ENCODE measurements around the gene SETBP1.

Gene SETBP1

DNA sequence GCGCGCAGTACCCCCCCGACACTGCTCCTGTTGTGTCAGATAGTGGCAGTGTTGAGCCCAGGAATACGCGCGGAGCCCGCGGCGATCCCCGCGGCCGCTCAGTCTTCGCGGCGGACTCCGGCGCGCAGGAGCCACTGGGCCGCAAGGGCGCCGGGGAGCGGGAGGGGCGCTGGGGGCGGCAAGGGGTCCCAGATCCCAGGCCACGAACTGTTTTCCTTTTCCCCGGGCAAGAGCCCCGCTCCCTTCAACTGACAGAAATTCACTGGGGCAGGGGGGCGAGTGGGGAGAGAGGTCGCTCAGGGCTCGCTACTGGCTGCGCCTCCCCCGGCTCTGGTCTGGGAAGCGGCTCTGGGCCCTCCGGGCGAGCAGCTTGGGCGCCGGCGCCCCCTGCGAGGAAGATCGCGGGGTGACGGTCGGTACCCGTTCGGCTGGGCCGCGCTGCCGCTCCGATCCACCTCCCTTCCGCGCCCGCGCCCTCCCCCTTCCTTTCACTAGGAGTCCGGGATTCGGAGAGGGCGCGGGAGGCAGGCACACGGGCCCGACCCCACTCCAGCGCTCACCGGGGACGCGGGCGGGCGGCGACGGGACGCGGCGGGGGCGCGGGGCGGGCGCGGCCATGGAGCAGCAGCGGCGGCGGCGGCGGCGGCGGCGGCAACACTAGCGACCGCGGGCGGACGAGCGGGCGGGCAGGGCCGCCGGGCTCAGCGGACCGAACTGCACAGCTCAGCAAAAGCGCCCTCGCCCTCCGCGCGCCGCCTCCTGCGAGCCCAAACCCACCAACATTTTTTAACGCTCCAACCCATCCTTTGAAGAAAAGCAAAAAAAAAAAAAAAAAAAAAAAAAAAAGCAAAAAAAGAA is 1.4 kb upstream of the SETBP1 start:
- DNase-seq (ENCODE audit: low spot score): peak; percentile 81

- DNase-seq (ENCODE audit: low spot score): peak; percentile 38
Observed at GRCh38 chr18:44679914-44680272, 795 bp upstream of the SETBP1 start.

DNA sequence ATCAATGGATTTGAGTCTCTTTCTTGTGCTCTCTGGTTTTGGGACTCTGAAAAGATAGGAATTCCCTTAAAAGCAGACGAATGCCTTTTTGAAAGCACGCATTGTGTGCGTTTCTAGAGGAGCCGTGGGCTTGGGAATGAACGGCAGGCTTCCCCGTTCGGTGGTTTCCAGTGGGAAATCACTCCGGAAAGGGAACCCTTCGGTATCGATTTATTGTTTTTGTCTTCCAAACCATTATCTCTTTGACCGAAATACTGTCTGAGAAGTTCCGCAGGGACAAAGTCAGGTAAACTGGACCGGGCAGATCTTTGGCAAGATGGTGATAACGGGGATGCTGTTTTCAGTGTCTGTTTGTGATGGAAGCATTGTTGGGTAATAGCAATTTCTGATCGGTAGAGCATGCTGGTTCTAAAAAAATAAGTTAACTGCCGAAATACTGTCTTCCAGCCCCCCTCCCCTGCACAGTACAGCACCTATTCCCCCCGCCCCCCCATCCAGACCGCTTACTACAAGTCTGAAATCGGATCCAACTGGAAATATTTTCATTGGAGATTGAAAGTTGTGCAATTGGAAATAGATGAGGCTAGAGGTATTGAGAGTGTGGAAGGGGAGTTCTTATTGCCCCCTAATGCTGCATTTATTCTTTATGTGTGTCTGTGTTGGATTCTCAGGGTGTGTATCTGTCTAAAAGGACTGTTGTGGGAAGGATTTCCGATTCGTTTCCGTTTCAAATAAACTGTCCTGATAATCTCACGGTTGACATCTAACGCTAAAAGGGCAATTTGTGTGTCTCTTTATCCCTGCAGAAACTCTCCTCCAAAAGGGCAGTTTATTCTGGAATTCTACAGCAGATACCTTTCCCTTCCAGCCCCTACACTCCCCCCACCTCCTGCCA is 635 bp downstream of the SETBP1 start:
- no peak for DNase-seq (ENCODE audit: low spot score)

DNA sequence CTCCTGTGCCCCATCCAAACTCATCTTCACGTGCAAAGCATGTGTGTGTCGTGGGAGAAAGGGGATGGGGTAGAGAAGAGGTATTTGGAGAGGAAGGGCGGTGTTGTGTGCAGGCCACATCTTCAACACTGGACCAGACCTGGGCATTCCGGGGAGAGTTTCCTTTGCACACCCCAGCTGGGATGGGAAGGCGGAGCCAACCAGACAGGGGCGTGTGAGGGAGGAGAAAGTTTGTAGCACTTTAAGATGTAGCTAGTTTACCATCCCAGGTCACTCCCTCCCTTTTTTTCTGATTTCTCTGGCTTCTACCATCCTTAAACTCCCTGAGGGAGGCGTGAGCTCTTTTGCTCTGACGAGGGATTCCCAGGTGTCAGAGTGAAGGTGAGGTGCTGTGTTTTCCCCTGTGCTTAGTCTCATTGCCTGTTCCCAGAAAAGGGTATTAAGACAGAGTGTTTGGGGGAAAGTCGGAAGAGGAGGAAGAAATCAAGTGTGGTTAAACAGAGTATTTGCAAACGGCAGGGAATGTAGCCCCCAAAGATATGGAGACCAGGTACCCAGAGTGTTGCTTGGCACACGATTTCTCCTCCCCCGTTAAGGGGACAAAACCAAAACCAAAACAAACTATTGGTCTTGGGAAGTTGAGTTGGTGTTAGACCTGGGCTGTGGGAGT is 1.6 kb downstream of the SETBP1 start:
- DNase-seq (ENCODE audit: low spot score): no peak

- no peak for DNase-seq (ENCODE audit: low spot score)
Observed at GRCh38 chr18:44682871-44683221, 2.2 kb downstream of the SETBP1 start.

GRCh38 chr18:44683556-44683955 is 2.9 kb downstream of the SETBP1 start:
- no peak for DNase-seq (ENCODE audit: low spot score)

DNA sequence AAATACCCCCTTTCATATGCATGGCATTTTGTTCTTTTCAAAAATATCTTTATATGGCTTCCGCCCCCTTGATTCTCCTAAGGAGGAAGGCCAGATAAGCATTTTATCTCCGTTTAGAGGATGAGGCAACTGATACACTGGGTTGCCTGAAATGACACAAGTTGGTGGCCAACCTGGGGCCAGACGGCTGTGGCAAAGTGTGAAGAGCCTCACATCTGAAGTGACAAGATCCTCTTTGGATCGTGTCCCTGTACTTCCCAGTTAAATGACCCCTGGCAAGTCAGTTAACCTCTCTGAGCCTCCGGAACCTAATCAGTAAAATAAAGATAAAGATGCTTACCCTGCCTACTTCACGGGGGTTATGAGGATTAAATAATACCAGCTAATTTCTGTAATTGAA is 4.6 kb downstream of the SETBP1 start:
- no peak for DNase-seq (ENCODE audit: low spot score)

DNA sequence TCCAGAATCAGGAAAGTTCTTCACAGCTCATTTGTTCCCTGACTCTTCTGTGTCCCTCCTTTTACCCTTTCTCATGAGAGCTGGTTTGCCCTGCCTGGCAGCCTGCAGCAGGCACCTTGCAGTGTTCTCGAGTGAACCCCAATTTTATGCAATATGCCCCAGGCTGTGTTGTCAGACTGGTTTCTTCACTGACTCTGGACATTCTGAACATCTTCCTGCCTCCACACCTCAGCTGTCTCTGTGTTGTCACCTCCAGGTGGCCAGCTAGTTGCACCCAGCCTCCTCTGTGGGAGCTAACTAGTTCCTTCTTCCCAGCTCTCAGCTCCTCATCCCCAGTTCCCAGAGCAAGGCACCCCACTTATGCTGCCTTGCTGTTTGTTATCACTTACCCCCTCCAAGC is 5.5 kb downstream of the SETBP1 start:
- DNase-seq (ENCODE audit: low spot score): no peak

- peak; percentile 25 for DNase-seq (ENCODE audit: low spot score)
Observed at GRCh38 chr18:44687421-44687820, 6.7 kb downstream of the SETBP1 start.

DNA sequence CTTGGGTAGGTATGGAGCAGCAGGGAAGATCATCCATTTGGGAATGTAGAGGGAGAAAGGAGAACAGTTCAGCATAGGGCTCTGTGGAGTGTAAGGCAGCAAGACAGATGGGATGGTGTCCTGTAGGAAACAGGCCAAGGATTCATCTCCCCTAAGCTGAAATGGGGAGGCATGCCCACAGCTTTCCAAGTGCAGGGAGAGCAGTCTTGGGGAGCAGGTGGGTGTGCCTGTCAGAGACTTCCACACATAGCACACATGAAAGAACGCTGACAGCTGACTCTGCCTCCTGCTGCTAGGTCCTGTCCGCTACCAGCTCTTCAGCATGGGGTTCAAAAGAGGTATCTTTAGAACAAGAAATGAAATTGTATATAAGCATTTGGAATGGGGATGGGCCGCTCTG is 9.0 kb downstream of the SETBP1 start:
- DNase-seq (ENCODE audit: low spot score): no peak

DNA sequence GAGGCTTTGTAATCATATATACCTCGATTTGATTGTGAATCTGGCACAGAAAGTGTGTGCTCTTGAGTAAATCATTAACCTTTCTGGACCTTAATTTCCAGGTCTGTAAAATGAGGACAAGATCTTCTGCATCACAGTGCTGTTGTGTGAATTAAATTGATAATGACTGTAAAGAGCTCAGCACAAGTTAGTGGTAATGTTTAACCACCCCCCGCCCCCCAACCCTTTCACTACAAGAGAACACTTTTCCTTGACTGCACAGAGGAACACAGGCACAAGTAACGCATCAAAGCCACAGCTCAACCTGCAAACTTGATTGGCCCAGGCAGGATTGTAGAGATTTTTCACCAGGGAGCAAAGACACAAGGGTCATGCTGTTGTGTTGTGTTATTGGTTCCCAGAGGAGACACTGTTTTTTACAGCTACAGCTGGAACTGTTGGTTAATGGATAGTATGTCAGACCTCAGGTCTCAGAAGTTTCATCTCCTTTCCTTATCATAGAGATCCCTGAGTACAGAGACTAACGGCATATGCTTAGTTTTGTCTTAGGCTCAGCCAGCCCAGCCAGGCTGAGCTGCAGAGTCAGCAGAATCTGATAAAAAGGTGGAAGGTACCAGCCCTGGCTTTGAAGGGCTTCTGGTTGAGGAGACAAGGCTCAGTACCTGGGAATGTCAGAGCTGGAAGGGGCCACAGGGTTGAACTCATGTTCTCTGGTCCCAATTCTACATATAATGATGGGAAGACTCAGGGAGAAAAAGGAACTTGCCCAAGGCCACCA is 10.6 kb downstream of the SETBP1 start:
- DNase-seq (ENCODE audit: low spot score): no peak

DNA sequence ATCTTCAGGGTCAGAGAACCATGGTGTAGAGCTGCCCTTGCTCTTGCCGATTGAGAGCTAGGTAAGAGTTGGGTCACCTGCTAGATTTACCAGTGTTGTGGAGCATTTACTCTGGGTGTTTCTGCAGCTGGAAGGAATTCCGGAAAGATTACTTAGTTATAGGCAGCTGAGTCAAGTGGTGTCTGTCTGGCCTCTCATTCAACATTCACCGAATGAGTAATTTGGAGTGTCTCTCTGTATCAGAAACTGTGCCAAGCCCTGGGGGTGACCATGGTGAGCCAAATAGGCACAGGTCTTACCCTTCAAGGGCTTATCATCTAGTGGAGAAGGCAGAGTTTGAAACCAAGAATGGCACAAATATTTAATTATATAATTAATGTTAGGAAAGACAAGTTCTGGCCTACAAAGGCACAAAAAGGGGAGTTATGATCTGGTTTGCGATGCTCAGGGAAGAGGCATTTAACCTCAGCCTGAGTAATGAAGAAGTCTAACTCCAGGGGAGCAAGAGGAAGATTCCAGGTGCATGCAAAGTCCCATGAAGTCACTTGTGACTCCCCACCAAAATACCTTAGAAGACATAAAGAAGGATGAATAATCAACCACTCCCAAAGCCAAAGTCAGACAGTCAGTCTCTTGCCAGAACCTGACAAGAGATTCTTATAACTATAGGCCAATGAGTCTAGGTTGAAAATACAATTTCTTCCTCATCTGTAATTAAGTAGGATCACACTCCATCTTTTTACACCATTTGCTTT is 12.5 kb downstream of the SETBP1 start:
- no peak for DNase-seq (ENCODE audit: low spot score)

DNA sequence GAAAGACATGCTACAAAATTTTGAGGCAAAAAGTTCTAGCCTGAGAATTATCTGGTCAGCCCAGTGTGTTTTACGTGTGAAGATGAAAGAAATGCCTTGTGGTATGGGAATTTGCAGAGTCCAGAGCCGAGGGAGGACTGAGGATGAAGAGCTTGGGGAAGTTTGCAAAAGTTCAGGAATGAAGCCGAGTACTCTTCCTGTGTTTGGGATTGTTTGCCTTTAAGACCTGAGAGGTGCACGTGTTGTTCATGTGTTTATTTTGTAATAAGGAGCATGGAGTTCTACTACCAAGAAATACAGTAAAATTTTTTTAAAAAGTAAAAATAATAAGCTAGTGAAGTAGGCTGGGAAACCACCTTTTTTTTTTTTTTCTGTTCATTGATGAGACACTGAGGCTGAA is 14.8 kb downstream of the SETBP1 start:
- DNase-seq (ENCODE audit: low spot score): no peak

DNA sequence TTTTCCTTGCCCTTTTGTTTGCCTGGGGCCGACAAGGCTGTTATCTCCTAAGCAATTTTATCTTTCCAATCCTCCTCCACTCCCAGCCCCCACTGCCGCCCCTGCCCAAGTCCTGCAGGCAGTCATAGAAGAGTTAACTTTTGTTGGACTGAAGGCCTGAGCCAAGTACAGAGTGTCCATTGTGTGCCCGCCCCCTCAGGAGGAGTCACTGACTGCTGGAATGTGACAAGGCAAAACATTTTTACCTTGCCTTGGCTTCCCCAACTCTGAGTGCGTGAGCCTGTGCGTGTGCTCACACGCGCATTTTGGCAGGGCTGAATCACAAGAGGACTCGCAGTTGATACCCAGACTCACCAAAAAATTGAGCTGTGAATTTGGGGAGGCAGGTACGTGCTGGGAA is 16.2 kb downstream of the SETBP1 start:
- no peak for DNase-seq (ENCODE audit: low spot score)

DNA sequence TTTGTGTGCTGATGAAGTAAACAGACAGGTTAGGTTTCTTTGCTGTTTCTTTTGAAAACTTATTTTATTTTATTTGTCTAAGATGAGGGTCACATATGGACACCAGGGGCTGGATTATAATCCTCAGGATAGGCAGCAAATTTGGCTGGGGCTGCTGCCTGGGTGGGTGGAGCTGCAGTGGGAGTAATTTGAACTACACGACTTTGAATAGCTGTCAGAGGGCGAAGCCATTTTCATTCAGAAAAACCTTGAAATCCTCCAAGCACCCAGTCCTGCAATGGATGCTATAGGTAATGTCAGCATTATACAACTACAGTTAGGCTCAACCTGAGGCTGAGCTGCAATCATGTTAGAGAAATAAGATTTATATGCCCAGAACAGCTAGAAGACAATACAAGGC is 16.6 kb downstream of the SETBP1 start:
- no peak for DNase-seq (ENCODE audit: low spot score)

DNA sequence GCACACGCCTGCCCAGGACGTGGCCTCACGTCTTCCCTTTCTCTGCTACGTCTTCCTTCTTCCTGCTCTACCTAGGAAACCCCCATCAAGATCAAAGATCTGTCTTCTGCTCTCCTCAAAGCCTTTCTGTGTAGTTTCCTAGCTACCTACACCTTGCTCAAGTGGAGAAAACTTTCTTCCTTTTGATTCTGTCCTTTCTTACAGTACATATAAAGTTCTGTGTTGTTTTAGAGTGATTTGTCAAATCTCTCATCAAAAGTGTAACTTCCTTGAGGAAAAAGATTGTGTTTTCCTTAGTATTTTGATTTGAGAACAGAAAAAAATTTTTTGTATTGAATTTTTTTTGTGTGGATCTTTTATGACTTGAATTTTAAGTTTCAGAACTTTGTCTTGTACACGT is 17.8 kb downstream of the SETBP1 start:
- DNase-seq (ENCODE audit: low spot score): no peak

GRCh38 chr18:44699572-44700261 is 19.0 kb downstream of the SETBP1 start:
- no peak for DNase-seq (ENCODE audit: low spot score)

DNA sequence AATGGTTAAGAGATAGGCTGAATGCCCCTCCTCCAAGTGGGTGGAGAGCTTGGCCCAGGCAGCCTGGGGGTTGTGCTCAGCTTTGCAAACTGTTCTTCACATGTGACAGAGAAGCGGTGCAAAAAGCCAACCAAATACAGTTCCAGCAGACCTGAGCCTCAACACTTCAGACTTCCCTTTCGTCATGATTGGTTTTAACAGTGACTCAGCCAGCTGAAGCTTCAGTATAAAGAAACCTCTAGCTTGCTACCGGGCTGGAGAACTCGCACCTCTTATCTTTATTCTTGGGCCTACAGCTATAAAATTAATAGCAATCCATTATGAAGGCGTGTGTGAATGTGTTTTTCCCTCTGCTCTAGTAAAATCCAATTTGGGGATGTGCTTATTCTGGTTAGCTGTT is 20.0 kb downstream of the SETBP1 start:
- no peak for DNase-seq (ENCODE audit: low spot score)

- no peak for DNase-seq (ENCODE audit: low spot score)
Observed at GRCh38 chr18:44701227-44701626, 20.5 kb downstream of the SETBP1 start.

DNA sequence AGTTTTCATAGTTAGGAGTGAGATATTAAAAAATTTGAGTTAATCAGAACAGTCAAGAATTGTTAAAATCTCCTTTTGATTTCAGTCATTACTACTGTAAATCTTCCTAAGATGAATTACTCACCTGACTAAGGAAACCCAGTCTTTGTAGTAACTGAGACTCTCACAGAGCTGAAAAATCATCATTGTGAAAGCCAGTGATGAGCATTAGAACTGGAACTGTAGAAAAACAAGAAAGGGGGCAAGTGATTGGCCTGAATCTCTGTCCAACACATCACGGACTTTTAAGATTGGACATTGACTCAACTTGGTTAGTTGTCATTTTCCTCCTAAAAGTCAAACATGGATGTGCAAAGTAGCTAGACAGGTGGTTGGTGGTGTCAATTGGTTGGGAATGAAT is 21.9 kb downstream of the SETBP1 start:
- DNase-seq (ENCODE audit: low spot score): no peak

Measured in SK-N-DZ (cell line).